ENCODE data around the gene RAP1GAP.

RAP1GAP gene

DNA sequence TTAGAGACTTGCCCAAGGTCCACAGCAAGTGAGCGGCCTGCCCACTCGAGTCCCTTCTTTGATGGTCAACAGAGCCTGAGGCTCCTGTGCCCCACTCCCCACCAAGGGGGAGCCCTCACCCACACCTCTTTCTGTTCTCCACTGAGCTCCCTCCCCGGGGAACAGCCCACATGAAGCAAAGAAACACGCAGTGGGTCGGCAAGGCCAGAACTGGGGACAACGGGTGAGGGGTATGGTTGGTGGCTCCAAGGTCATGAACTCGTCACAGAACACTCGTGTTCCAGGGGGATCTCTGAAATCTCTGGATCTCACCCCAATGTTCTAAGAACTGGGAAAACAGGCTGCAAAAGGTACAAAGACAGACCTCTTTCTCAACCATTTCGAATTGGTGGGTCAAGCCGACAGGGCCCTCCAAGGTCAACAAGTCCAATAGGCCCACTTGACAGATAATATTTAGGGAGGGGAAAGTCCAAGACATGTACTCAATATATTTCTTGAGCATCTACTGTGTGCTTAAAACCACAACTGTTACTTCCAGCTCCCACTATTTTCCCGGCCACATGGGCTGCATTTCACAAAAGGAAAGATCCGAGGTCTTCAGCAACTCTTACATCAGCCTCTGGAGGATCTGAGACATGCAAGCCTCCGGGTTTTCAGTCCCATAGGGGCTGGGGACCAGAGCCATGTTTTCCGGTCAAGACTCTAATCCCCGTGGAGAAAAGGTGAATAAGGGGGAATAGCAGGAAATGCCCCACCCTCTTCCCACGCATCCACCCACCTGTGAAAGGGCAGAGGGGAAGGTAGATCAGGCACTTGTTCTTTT lies 1.1 kb upstream of the RAP1GAP start:
- TF ChIP-seq CTCF (IDR thresholded peaks at IDR 0.05; ENCODE audit: low read depth, low read length), result no peak
- H3K4me3 ChIP-seq (ENCODE audit: low read depth, low read length), result no peak overlapping the region

GRCh38 chr1:21668951-21669257 lies 253 bp downstream of the RAP1GAP start:
- TF ChIP-seq CTCF (IDR thresholded peaks at IDR 0.05; ENCODE audit: low read depth, low read length), result no peak
- H3K4me3 ChIP-seq (ENCODE audit: low read depth, low read length), result no peak overlapping the region

- no peak overlapping the region for H3K4me3 ChIP-seq (ENCODE audit: low read depth, low read length)
- TF ChIP-seq CTCF (IDR thresholded peaks at IDR 0.05; ENCODE audit: low read depth, low read length), result no peak
Observed at GRCh38 chr1:21668232-21668950, 766 bp downstream of the RAP1GAP start.

DNA sequence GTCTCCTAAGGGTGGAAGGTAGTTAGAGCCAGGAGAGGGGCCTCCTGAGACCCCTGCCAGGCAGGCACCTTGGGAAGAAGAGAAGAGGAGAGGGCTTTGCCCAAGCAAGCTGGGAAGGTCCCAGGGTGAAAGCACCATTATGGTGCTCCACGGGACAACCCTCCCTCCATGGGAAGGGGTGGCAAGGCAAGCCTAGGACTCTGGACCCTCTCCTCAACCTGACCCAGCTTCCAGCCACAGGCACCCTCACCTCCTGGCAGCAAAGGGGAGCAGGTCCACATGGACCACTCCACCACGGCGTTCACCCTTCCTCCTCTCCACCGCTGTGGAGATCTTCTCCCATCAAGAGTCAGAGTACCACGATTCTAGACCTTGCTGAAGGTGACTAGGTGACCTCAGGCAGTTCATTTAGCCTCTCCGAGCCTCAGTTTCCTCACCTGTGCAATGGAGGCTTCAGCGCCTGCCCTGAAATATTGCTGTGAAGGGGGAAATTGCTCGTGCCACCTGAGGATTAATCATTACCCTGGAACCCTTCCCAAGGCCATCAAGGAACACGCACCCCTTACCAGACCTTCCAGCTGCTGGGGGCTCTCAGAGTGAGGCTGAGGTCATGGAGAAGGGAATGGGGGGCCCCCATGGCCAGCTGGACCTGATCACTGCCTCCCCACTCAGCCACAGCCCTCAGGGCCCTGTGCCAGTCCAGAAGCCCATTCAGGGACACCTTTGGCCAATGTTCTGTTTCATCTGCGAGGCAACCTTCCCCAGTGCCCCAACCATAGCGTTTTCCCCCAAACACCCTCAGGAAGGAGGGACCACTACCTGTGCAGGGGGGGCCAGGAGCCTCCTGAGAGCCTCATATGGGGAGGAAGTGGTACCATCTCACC lies 1.6 kb downstream of the RAP1GAP start:
- no peak for TF ChIP-seq CTCF (IDR thresholded peaks at IDR 0.05; ENCODE audit: low read depth, low read length)
- H3K4me3 ChIP-seq (ENCODE audit: low read depth, low read length), result no peak overlapping the region

DNA sequence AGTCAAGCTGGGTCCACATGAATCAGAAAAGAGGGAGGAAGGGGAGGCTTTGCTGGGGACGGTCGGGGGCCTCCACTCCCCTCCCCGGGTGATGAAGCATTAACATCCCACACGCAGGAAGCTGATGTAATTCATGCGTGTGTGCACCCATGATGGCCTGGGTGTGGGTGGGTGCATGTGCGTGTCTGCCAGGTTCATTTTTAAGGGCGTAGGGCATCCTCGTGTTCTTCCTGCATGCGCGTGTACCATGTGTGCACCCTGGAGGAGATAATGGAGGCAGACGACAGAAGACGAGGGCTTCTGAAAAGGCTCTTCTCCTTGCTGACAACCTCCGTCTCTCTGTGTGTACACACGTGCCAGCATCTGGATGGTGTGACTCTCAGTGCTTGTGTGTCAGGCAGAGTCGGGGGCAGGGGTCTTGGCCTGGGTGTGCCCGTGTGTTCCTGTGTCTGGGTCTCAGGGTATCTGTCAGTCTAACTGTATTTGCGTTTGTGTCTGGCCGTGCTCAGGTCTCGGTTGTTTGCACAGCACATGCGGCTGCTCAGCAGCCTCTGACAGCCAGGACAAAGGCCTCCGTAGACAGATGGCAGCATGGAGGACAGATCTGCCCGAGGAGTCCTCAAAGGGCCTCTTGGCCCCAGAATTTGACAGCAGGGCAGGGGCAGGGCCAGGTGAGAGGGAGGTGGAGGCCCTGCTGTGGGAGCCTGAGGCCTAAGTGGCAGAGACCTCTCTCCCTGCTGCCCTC lies 2.4 kb downstream of the RAP1GAP start:
- TF ChIP-seq CTCF (IDR thresholded peaks at IDR 0.05; ENCODE audit: low read depth, low read length), result no peak
- H3K4me3 ChIP-seq (ENCODE audit: low read depth, low read length), result no peak overlapping the region

- H3K4me3 ChIP-seq (ENCODE audit: low read depth, low read length), result no peak overlapping the region
- TF ChIP-seq CTCF (IDR thresholded peaks at IDR 0.05; ENCODE audit: low read depth, low read length), result no peak
Observed at GRCh38 chr1:21665711-21666575, 3.2 kb downstream of the RAP1GAP start.
